Measurements from ENCODE around the gene EOMES.

The EOMES gene

GRCh38 chr3:27720899-27721716 lies 1.0 kb downstream of the EOMES start:
- DNase-seq (ENCODE audit: low spot score): peak; percentile 84

- no peak for DNase-seq (ENCODE audit: low spot score)
Measured at GRCh38 chr3:27719314-27720003, 2.7 kb downstream of the EOMES start.

GRCh38 chr3:27718459-27718858 lies 3.7 kb downstream of the EOMES start:
- DNase-seq (ENCODE audit: low spot score): no peak

GRCh38 chr3:27717200-27717852 lies 4.8 kb downstream of the EOMES start:
- DNase-seq (ENCODE audit: low spot score): no peak

- DNase-seq (ENCODE audit: low spot score): no peak
Measured at GRCh38 chr3:27716309-27716708, 5.8 kb downstream of the EOMES start.

- no peak for DNase-seq (ENCODE audit: low spot score)
Measured at GRCh38 chr3:27715863-27716262, 6.3 kb downstream of the EOMES start.

GRCh38 chr3:27715454-27715806 lies 6.7 kb downstream of the EOMES start:
- no peak for DNase-seq (ENCODE audit: low spot score)

GRCh38 chr3:27714692-27715453 lies 7.2 kb downstream of the EOMES start:
- peak; percentile 78 for DNase-seq (ENCODE audit: low spot score)

GRCh38 chr3:27714146-27714526 lies 8.0 kb downstream of the EOMES start:
- peak; percentile 41 for DNase-seq (ENCODE audit: low spot score)

GRCh38 chr3:27713435-27714145 lies 8.5 kb downstream of the EOMES start:
- DNase-seq (ENCODE audit: low spot score): peak; percentile 38

GRCh38 chr3:27713078-27713423 lies 9.1 kb downstream of the EOMES start:
- peak; percentile 33 for DNase-seq (ENCODE audit: low spot score)

- peak; percentile 87 for DNase-seq (ENCODE audit: low spot score)
Measured at GRCh38 chr3:27712136-27713077, 9.7 kb downstream of the EOMES start.

- no peak for DNase-seq (ENCODE audit: low spot score)
Measured at GRCh38 chr3:27708250-27708649, 13.9 kb downstream of the EOMES start.

GRCh38 chr3:27699067-27699466 lies 23.1 kb downstream of the EOMES start:
- no peak for DNase-seq (ENCODE audit: low spot score)

GRCh38 chr3:27696906-27697305 lies 25.2 kb downstream of the EOMES start:
- no peak for DNase-seq (ENCODE audit: low spot score)

- no peak for DNase-seq (ENCODE audit: low spot score)
Measured at GRCh38 chr3:27695636-27696035, 26.5 kb downstream of the EOMES start.

GRCh38 chr3:27688053-27688452 lies 34.1 kb downstream of the EOMES start:
- DNase-seq (ENCODE audit: low spot score): no peak

GRCh38 chr3:27686642-27687041 lies 35.5 kb downstream of the EOMES start:
- no peak for DNase-seq (ENCODE audit: low spot score)

GRCh38 chr3:27685474-27685873 lies 36.6 kb downstream of the EOMES start:
- no peak for DNase-seq (ENCODE audit: low spot score)

- no peak for DNase-seq (ENCODE audit: low spot score)
Measured at GRCh38 chr3:27684302-27684701, 37.8 kb downstream of the EOMES start.
